Stimulated activated naive CD8-positive, alpha-beta T cell treated with anti-CD3 and anti-CD28 coated beads, Interleukin-15, Interleukin-2, amounts not matched to agents 100 U/mL and 50 U/mL, for 24 hours (primary cell): ENCODE data around the gene AGO4.
"Not testable (repeated sequence)": the region's sequence is repeated elsewhere in the genome, so short reads cannot be mapped to it uniquely, and the experiment has no call there.

Source experiments
- ATAC-seq: fragments of 150-1000 bp; cut with Tn5 transposase; one replicate; pipeline ENCODE4 v1.10.0; 2021
- DNase-seq: peaks from one replicate; pipeline ENCODE4 v3.0.0; 2021

Gene AGO4

GRCh38 chr1:35863881-35864625 lies 56.2 kb downstream of the AGO4 start:
- ATAC-seq (no peak), DNase-seq (no peak)

GRCh38 chr1:35864813-35865212 lies 57.0 kb downstream of the AGO4 start:
- DNase-seq (no peak), ATAC-seq (no peak)

DNA sequence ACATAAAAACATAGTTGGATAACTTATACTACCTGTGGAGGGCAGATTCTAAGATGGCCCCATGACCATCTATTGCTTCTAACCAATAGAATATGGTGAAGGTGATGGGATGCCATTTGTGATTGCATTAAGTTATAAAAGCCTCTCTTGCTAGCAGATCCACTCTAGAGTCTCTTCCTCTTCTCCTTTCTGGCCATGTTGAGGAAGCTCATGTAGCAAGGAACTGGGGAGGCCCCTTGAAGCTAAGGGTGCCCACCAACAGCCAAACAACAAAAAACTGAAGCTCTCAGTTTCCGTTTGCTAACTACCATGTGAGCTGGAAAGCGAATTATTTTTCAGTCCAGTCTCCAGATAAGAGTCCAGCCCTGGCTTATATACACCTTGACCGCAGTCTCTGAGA lies 59.2 kb downstream of the AGO4 start:
- ATAC-seq (no peak), DNase-seq (no peak)

- DNase-seq, ATAC-seq: not testable (repeated sequence)
Measured at GRCh38 chr1:35869245-35869950, 61.6 kb downstream of the AGO4 start.

GRCh38 chr1:35870651-35871309 lies 63.0 kb downstream of the AGO4 start:
- DNase-seq (no peak), ATAC-seq (no peak)

DNA sequence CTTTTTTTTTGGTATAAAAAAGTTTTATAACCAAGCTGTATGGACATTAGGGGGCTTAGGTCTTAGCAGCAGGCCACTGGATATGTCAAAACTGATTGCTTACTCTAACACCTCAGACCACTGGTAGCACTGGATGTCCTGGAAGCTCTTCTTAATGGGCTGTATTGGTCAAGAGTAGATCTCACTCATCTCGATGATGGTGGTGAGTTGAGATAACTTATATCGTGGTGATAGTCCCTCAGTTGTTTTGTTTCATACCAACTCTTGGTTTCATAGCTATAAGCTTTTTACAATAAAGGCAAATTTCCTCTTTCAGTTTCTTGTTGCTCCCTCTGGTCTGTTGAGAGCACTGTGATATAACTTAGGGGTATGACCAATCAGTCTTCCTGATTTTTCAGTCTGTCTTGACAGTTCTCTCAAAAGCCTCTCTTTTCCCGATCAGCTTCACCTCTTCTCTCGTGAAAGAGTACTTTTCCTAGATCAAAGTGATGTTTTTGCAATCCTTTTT lies 65.5 kb downstream of the AGO4 start:
- no peak for ATAC-seq
- DNase-seq: no peak

DNA sequence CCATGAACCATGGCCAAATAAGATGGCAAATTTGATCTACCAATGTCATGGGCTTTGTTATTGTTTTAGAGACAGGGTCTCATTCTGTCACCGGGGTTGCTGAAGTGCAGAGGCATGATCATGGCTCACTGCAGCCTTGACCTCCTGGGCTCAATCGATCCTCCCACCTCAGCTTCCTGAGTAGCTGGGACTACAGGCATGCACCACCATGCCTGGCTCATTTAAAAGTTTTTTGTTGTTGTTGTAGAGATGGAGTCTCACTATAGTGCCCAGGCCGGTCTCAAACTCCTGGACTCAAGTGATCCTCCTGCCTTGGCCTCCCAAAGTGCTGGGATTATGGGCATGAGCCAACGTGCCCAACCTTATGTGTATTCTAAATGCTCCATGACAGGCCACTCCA lies 66.3 kb downstream of the AGO4 start:
- not testable (repeated sequence) for DNase-seq, ATAC-seq

GRCh38 chr1:35876988-35877387 lies 69.2 kb downstream of the AGO4 start:
- ATAC-seq (no peak), DNase-seq (no peak)

- no peak for DNase-seq
- no peak for ATAC-seq
Measured at GRCh38 chr1:35881850-35882273, 74.0 kb downstream of the AGO4 start.

DNA sequence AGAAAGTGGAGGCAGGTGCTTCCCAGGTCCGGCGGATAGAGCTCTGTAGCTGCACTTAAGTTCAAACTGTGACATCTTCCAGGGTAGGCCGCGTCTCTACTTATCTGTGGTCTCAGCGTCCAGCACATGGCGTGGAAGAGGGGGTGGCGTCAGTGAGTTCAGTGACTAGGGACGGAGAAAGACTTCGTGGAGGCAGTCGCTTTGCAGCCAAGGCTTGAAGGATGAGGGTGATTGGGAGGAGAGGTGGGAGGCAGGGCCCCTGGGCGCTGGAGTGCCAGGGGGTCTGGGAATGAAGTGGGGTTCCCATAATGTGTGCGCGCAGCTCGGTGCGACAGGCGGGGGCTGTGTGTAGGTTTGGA lies 74.7 kb downstream of the AGO4 start:
- DNase-seq: no peak

DNA sequence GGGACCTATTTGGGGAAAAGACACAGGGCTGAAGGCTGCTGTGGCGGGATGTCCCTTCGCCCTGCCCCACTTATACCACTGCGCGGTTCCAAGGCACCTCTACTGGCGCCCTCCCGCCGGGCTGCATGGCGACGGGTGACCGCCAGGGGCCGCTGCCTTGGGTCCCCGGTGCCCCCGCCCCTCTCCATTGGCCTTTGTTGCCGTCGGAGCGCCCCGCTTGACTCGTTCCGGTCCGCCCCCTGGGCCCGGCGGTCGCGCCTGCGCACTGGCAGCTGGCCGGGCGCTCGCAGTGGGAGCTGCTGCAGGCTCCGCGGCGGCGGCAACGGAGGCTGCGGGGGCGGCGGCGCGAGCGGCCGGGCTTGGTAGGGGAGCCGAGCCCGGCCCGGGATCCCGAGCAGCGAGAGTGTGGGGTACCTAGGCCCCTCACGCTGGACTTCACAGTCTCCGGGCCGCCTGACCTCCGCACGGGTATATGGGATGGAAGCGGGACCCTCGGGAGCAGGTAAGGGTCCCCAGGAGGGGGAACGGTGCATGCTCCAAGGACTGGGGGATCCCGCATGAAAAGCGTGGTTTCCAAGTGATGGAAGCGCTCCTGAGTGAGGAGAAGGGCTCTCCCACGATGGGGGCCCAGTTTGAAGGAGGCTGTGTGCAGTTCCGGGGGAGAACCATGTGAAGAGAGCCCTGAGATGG lies 75.3 kb downstream of the AGO4 start, which contains the start of gene AGO1:
Gene AGO1 (plus strand): TSS at position 265 of the 690 bp plus-strand sequence. CDS start 213 bp downstream, at position 478.
- DNase-seq: peak; percentile 99
- ATAC-seq: peak; percentile 98

More for the DNA sequence above, 74.7 kb downstream of the AGO4 start:
- ATAC-seq: no peak

- DNase-seq: peak; percentile 66
- ATAC-seq: peak; percentile 17
Measured at GRCh38 chr1:35883635-35884101, 75.9 kb downstream of the AGO4 start.

DNA sequence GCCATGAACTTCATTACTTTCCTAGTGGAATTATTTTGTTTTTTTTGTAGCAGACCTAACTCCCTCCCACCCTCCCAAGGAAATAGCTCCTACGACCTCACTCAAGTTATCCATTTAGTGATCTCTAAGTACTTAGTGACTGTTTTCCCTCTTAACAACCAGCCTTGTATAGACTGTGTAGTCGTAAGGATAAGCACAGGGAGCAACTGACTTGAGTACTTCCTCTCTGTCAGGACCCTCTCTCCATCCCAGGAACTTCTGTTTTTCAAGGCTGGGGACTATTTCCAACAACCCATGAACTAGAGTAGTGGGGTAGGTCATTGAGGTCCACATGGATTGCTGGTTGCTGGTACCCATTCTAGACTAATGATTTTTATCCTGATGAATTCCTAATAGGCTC lies 77.1 kb downstream of the AGO4 start:
- DNase-seq (no peak), ATAC-seq (no peak)

DNA sequence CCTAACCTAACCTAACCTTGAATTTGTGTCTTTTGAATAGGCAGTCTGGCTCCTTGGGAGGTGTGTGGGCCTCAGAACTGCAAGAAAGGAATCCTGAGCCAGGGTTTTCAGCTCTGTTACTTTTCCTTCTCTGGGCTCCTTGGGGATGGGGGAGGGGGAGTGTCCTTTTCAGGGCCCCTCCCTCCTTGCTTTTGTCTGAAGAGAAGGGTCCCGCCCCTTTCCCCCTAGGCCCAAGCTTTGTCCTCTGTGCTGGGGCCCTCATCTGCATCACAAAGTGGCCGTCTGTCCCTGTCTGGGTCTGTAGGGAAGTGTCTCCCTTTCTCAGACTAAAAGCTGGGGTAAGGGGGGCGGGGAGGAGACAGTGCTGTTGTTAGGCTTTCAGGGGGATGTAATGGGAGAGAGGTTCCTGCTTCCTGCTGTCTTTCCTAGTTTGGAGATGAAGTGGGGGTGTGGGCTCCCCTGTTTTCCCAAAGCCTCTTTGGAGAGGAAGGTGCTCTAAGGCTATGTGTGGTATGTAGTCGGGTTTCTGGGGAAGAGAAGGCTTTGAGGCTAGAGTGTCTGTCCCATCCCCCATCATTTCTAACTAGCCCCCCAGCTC lies 78.2 kb downstream of the AGO4 start:
- DNase-seq (no peak), ATAC-seq (no peak)

DNA sequence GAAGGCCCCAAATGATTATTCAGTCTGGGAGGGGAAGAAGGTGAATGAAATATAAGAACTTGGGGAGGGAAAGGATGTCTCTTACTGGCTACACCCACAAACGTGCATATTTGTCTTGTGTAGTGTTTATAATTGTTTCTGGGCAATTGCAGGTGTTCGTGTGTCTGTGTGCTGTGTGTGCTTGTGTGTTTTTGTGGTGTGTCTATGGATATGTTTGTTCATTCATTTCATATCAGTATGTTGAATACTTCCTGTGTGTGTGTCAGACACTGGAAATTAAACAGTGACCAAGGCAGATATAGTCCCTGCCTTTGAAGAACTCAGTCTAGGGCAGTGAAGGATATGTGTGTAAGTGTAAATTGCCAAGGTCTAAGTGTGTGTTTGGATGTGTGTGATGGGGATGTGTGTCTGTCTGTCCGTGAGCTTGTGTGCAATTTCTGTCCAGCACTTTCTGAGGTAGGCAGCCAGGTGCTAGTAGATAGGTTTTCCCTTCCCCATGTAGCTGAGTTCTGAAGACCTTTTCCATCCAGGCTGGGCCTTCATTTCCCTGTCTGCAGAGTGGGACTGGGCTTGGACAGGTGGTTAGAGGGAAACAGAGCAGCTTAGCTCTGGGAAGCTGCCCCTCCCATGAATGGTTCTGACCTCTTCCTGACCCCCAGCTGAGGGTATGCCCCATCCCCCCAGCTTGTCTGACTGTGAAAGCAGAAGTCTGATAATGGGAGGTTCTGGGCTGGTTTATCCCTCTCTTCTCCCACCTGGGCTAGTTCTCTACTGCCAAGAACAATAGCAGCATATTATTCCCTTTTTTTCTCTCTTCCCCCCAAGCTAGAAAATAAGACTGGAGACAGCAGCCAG lies 79.0 kb downstream of the AGO4 start:
- DNase-seq (no peak), ATAC-seq (no peak)

GRCh38 chr1:35887508-35887907 lies 79.7 kb downstream of the AGO4 start:
- DNase-seq (no peak), ATAC-seq (no peak)

DNA sequence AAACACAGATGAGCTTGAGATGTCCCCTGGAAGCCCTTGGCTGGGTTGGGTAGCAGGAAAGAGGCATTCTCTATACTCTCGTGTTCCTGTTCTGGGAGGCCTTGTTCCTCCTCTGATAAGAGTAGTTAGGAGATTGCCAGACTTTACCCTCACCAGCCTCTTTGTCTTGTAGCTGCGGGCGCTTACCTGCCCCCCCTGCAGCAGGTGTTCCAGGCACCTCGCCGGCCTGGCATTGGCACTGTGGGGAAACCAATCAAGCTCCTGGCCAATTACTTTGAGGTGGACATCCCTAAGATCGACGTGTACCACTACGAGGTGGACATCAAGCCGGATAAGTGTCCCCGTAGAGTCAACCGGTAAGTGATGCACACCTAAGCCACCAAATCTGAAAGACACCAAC lies 80.4 kb downstream of the AGO4 start:
- ATAC-seq: no peak
- no peak for DNase-seq

- not testable (repeated sequence) for ATAC-seq, DNase-seq
Measured at GRCh38 chr1:35888981-35889380, 81.2 kb downstream of the AGO4 start.

DNA sequence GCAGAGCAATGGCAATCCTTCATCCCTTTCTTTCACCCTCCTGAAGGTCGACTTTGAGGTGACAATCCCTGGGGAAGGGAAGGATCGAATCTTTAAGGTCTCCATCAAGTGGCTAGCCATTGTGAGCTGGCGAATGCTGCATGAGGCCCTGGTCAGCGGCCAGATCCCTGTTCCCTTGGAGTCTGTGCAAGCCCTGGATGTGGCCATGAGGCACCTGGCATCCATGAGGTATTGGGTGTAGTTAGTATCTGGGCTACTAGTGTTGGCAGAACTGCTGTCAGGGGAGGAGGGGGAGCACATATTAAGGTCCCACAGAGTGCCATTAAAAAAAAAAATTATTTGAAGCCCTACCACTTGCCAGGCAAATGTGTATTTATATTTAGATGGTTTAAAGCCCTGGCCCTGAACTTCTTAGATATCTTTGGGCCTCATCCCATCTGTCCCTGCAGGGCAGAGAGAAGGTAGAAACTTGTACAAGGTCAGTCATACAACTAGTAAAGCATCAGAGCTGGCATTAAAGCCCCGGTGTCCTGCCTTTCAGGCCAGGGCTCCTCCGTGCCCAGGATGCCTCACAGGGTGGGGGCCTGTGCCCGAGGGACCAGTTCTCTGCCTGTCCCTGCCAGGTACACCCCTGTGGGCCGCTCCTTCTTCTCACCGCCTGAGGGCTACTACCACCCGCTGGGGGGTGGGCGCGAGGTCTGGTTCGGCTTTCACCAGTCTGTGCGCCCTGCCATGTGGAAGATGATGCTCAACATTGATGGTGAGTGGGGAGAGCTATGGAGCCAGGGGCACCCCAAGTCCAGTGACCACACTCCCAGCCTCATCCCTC lies 85.4 kb downstream of the AGO4 start:
- no peak for ATAC-seq
- DNase-seq: no peak

GRCh38 chr1:35894183-35894582 lies 86.4 kb downstream of the AGO4 start:
- ATAC-seq (peak; percentile 71), DNase-seq (peak; percentile 9)
